ENCODE data around the gene RANBP9.

RANBP9 gene

DNA sequence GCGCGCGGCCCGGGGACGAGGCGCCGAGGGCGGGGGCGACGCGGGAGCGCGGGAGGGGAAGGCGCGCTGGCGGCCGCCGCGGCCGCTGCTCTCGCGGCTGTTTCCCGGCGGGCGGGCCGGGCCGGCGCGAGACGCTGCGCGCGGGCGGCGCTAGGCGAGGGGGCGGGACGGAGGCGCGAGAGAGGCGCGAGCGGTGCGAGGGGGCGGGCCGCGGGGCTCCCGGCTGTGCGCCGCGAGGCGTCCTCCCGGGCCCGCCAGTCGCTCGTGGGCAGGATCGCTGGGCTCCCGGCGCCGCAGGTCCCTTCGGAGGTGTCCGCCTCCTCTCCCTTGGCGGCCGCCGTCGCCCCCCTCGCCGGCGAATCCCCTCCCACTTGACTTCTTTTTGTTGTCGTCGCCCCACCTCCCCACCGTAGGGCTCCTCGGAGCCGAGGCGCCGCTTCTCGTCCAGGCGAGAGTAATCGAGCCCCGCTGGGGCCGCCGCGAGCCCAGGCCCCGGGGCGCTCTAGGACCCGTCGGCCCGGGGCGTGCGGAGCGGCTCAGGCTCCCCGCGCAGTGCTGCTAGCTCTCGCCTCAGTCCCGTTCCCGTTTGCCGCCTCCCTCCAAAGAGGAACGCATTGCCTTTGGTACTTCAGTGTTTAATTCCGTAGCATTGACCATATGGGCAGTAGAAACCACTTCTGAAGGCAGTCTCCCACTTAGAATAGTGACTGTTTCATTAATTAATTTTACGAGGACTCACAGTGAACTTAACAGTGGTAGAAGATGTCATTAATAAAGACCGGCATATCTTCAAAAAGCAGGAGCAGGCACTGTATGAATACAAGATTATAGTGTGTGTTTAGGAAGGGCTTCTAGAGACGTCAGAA, at the start of gene RANBP9 (continued):
- TF ChIP-seq, protein P1, sequence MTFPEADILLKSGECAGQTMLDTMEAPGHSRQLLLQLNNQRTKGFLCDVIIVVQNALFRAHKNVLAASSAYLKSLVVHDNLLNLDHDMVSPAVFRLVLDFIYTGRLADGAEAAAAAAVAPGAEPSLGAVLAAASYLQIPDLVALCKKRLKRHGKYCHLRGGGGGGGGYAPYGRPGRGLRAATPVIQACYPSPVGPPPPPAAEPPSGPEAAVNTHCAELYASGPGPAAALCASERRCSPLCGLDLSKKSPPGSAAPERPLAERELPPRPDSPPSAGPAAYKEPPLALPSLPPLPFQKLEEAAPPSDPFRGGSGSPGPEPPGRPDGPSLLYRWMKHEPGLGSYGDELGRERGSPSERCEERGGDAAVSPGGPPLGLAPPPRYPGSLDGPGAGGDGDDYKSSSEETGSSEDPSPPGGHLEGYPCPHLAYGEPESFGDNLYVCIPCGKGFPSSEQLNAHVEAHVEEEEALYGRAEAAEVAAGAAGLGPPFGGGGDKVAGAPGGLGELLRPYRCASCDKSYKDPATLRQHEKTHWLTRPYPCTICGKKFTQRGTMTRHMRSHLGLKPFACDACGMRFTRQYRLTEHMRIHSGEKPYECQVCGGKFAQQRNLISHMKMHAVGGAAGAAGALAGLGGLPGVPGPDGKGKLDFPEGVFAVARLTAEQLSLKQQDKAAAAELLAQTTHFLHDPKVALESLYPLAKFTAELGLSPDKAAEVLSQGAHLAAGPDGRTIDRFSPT (tag by site-specific recombination; IDR thresholded peaks at IDR 0.05) = peak; percentile 40; the same call in 1 of the 2 replicates
- TF ChIP-seq ZSCAN30 (tag by site-specific recombination; IDR thresholded peaks at IDR 0.05) (peak; percentile 89), KLF10 (tag by site-specific recombination; IDR thresholded peaks at IDR 0.05) (peak; percentile 99), MZF1 (tag by site-specific recombination; IDR thresholded peaks at IDR 0.05; ENCODE audit: borderline replicate concordance) (peak; percentile 46), ZSCAN16 (tag by site-specific recombination; IDR thresholded peaks at IDR 0.05) (peak; percentile 48; the same call in 1 of the 2 replicates), ZNF610 (tag by site-specific recombination; IDR thresholded peaks at IDR 0.05; ENCODE audit: borderline replicate concordance) (peak; percentile 96), ZNF202 (tag by site-specific recombination; IDR thresholded peaks at IDR 0.05; ENCODE audit: borderline replicate concordance) (no peak), SCRT2 (tag by site-specific recombination; IDR thresholded peaks at IDR 0.05) (no peak), ZNF266 (tag by site-specific recombination; IDR thresholded peaks at IDR 0.05; ENCODE audit: low read depth) (no peak), ZNF302 (tag by site-specific recombination; IDR thresholded peaks at IDR 0.05; ENCODE audit: low read depth) (no peak), GLIS2 (tag by site-specific recombination; IDR thresholded peaks at IDR 0.05) (peak; percentile 92), EGR2 (tag by site-specific recombination; IDR thresholded peaks at IDR 0.05; ENCODE audit: low read depth) (peak; percentile 57), ZNF776 (tag by site-specific recombination; IDR thresholded peaks at IDR 0.05; ENCODE audit: borderline replicate concordance) (no peak)
- TF ChIP-seq, protein P2, sequence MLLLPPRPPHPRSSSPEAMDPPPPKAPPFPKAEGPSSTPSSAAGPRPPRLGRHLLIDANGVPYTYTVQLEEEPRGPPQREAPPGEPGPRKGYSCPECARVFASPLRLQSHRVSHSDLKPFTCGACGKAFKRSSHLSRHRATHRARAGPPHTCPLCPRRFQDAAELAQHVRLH (tag by site-specific recombination; IDR thresholded peaks at IDR 0.05) = peak; percentile 38; the same call in 1 of the 2 replicates
- TF ChIP-seq, protein P3, sequence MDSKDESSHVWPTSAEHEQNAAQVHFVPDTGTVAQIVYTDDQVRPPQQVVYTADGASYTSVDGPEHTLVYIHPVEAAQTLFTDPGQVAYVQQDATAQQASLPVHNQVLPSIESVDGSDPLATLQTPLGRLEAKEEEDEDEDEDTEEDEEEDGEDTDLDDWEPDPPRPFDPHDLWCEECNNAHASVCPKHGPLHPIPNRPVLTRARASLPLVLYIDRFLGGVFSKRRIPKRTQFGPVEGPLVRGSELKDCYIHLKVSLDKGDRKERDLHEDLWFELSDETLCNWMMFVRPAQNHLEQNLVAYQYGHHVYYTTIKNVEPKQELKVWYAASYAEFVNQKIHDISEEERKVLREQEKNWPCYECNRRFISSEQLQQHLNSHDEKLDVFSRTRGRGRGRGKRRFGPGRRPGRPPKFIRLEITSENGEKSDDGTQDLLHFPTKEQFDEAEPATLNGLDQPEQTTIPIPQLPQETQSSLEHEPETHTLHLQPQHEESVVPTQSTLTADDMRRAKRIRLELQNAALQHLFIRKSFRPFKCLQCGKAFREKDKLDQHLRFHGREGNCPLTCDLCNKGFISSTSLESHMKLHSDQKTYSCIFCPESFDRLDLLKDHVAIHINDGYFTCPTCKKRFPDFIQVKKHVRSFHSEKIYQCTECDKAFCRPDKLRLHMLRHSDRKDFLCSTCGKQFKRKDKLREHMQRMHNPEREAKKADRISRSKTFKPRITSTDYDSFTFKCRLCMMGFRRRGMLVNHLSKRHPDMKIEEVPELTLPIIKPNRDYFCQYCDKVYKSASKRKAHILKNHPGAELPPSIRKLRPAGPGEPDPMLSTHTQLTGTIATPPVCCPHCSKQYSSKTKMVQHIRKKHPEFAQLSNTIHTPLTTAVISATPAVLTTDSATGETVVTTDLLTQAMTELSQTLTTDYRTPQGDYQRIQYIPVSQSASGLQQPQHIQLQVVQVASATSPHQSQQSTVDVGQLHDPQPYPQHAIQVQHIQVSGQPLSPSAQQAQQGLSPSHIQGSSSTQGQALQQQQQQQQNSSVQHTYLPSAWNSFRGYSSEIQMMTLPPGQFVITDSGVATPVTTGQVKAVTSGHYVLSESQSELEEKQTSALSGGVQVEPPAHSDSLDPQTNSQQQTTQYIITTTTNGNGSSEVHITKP (tag by site-specific recombination; IDR thresholded peaks at IDR 0.05) = peak; percentile 57
- TF ChIP-seq, protein P4, sequence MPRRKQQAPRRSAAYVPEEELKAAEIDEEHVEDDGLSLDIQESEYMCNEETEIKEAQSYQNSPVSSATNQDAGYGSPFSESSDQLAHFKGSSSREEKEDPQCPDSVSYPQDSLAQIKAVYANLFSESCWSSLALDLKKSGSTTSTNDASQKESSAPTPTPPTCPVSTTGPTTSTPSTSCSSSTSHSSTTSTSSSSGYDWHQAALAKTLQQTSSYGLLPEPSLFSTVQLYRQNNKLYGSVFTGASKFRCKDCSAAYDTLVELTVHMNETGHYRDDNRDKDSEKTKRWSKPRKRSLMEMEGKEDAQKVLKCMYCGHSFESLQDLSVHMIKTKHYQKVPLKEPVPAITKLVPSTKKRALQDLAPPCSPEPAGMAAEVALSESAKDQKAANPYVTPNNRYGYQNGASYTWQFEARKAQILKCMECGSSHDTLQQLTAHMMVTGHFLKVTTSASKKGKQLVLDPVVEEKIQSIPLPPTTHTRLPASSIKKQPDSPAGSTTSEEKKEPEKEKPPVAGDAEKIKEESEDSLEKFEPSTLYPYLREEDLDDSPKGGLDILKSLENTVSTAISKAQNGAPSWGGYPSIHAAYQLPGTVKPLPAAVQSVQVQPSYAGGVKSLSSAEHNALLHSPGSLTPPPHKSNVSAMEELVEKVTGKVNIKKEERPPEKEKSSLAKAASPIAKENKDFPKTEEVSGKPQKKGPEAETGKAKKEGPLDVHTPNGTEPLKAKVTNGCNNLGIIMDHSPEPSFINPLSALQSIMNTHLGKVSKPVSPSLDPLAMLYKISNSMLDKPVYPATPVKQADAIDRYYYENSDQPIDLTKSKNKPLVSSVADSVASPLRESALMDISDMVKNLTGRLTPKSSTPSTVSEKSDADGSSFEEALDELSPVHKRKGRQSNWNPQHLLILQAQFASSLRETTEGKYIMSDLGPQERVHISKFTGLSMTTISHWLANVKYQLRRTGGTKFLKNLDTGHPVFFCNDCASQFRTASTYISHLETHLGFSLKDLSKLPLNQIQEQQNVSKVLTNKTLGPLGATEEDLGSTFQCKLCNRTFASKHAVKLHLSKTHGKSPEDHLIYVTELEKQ (tag by site-specific recombination; IDR thresholded peaks at IDR 0.05; ENCODE audit: borderline replicate concordance) = no peak
- TF ChIP-seq, protein P5, sequence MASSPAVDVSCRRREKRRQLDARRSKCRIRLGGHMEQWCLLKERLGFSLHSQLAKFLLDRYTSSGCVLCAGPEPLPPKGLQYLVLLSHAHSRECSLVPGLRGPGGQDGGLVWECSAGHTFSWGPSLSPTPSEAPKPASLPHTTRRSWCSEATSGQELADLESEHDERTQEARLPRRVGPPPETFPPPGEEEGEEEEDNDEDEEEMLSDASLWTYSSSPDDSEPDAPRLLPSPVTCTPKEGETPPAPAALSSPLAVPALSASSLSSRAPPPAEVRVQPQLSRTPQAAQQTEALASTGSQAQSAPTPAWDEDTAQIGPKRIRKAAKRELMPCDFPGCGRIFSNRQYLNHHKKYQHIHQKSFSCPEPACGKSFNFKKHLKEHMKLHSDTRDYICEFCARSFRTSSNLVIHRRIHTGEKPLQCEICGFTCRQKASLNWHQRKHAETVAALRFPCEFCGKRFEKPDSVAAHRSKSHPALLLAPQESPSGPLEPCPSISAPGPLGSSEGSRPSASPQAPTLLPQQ (tag by site-specific recombination; IDR thresholded peaks at IDR 0.05) = peak; percentile 86
- TF ChIP-seq, protein P6, sequence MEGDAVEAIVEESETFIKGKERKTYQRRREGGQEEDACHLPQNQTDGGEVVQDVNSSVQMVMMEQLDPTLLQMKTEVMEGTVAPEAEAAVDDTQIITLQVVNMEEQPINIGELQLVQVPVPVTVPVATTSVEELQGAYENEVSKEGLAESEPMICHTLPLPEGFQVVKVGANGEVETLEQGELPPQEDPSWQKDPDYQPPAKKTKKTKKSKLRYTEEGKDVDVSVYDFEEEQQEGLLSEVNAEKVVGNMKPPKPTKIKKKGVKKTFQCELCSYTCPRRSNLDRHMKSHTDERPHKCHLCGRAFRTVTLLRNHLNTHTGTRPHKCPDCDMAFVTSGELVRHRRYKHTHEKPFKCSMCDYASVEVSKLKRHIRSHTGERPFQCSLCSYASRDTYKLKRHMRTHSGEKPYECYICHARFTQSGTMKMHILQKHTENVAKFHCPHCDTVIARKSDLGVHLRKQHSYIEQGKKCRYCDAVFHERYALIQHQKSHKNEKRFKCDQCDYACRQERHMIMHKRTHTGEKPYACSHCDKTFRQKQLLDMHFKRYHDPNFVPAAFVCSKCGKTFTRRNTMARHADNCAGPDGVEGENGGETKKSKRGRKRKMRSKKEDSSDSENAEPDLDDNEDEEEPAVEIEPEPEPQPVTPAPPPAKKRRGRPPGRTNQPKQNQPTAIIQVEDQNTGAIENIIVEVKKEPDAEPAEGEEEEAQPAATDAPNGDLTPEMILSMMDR (tag by site-specific recombination; IDR thresholded peaks at IDR 0.05) = peak; percentile 48; the same call in 1 of the 2 replicates
- TF ChIP-seq, protein P7, sequence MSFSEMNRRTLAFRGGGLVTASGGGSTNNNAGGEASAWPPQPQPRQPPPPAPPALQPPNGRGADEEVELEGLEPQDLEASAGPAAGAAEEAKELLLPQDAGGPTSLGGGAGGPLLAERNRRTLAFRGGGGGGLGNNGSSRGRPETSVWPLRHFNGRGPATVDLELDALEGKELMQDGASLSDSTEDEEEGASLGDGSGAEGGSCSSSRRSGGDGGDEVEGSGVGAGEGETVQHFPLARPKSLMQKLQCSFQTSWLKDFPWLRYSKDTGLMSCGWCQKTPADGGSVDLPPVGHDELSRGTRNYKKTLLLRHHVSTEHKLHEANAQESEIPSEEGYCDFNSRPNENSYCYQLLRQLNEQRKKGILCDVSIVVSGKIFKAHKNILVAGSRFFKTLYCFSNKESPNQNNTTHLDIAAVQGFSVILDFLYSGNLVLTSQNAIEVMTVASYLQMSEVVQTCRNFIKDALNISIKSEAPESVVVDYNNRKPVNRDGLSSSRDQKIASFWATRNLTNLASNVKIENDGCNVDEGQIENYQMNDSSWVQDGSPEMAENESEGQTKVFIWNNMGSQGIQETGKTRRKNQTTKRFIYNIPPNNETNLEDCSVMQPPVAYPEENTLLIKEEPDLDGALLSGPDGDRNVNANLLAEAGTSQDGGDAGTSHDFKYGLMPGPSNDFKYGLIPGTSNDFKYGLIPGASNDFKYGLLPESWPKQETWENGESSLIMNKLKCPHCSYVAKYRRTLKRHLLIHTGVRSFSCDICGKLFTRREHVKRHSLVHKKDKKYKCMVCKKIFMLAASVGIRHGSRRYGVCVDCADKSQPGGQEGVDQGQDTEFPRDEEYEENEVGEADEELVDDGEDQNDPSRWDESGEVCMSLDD (tag by site-specific recombination; IDR thresholded peaks at IDR 0.05) = peak; percentile 72; the same call in 1 of the 2 replicates
- TF ChIP-seq, protein P8, sequence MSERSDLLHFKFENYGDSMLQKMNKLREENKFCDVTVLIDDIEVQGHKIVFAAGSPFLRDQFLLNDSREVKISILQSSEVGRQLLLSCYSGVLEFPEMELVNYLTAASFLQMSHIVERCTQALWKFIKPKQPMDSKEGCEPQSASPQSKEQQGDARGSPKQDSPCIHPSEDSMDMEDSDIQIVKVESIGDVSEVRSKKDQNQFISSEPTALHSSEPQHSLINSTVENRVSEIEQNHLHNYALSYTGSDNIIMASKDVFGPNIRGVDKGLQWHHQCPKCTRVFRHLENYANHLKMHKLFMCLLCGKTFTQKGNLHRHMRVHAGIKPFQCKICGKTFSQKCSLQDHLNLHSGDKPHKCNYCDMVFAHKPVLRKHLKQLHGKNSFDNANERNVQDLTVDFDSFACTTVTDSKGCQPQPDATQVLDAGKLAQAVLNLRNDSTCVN (tag by site-specific recombination; optimal IDR thresholded peaks at IDR 0.05) = peak; percentile 91
